Hepatocyte (in vitro differentiated cells): ENCODE data around the gene SETDB2.

ENCODE experiments used
- EZH2 ChIP-seq: fragments of 200-600 bp; sonication (generic); IDR thresholded peaks from 2 replicates; pipeline ENCODE4 v1.6.1; 2016; ENCODE audit warnings: antibody characterized with exemption, mild to moderate bottlenecking, borderline replicate concordance
- TF ChIP-seq, protein P1 (sequence below): fragments of 200-600 bp; sonication (generic); IDR thresholded peaks from 2 replicates; pipeline ENCODE4 v1.5.1; 2016; ENCODE audit warnings: antibody characterized with exemption, mild to moderate bottlenecking; ENCODE audit not compliant: poor library complexity

- TF ChIP-seq, protein P1, sequence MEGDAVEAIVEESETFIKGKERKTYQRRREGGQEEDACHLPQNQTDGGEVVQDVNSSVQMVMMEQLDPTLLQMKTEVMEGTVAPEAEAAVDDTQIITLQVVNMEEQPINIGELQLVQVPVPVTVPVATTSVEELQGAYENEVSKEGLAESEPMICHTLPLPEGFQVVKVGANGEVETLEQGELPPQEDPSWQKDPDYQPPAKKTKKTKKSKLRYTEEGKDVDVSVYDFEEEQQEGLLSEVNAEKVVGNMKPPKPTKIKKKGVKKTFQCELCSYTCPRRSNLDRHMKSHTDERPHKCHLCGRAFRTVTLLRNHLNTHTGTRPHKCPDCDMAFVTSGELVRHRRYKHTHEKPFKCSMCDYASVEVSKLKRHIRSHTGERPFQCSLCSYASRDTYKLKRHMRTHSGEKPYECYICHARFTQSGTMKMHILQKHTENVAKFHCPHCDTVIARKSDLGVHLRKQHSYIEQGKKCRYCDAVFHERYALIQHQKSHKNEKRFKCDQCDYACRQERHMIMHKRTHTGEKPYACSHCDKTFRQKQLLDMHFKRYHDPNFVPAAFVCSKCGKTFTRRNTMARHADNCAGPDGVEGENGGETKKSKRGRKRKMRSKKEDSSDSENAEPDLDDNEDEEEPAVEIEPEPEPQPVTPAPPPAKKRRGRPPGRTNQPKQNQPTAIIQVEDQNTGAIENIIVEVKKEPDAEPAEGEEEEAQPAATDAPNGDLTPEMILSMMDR, result no peak
- no peak for TF ChIP-seq EZH2
Measured at GRCh38 chr13:49464085-49464484, 20.0 kb downstream of the SETDB2 start.
